Amniotic epithelial cell (primary cell): Measurements from ENCODE around the gene RAPGEF5.
"Not testable (repeated sequence)": the region's sequence is repeated elsewhere in the genome, so short reads cannot be mapped to it uniquely, and the experiment has no call there.

Experiments
- DNase-seq: peaks from one replicate; pipeline ENCODE4 v3.0.0-alpha.2; 2010; ENCODE audit warnings: low read depth

The RAPGEF5 gene

GRCh38 chr7:22116451-22117030 is 240.4 kb downstream of the RAPGEF5 start:
- DNase-seq, result no peak

GRCh38 chr7:22115689-22116088 is 241.3 kb downstream of the RAPGEF5 start:
- no peak for DNase-seq

DNA sequence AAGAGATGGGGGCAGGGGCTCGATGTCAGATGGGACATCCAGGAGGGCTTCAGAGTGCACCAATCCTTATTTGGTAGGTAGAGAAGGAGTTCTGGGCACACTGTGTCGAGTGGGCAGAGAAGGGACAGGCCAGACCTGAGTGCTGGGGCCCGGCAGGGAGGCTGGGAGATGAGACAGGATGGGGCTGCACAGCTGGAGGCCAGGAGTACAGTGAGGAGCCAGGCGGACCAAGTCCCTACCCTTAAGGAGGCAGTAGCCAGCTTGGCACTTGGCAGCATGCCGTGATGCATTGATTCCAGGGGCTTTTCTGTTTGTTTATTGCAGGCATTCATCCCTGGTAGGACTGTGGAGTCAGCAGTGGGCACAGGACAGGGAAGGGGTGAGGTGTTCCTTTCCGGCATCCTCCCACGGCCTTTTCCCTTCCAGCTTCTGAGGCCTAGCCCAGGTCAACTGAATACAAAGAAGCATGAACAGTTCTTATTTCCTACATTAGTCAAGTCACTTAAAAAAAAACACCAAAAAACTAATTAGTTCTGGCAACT is 242.4 kb downstream of the RAPGEF5 start:
- DNase-seq, result no peak

GRCh38 chr7:22113041-22113440 is 243.9 kb downstream of the RAPGEF5 start:
- DNase-seq, result no peak

GRCh38 chr7:22111661-22112060 is 245.3 kb downstream of the RAPGEF5 start:
- DNase-seq, result no peak

DNA sequence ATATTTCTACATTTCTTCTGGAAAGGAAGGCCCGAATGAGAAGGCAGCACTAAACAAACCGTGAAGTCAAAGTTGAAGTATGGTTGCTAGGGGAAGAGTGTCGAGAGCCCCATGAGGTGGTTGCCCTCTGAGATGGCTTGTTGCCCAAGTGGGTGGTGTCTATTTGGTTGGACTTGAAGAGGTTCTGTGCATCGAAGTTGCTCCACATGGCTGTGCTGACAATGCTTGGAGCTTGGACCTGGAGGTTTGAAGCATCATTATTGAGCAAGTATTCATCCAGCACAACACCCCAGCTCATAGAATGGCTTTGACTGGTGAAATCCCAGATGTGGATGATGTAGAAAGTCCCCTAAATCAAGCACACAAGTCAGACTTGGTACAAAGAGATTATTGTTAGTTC is 246.1 kb downstream of the RAPGEF5 start:
- no peak for DNase-seq

GRCh38 chr7:22110227-22110839 is 246.6 kb downstream of the RAPGEF5 start:
- DNase-seq, result peak; percentile 75

- peak; percentile 30 for DNase-seq
These were observed 247.2 kb downstream of the RAPGEF5 start for GRCh38 chr7:22109761-22110160.

GRCh38 chr7:22108151-22108845 is 248.7 kb downstream of the RAPGEF5 start:
- DNase-seq, result no peak

- no peak for DNase-seq
These were observed 251.4 kb downstream of the RAPGEF5 start for GRCh38 chr7:22105550-22105949.

GRCh38 chr7:22094413-22095342 is 262.3 kb downstream of the RAPGEF5 start:
- DNase-seq, result no peak

DNA sequence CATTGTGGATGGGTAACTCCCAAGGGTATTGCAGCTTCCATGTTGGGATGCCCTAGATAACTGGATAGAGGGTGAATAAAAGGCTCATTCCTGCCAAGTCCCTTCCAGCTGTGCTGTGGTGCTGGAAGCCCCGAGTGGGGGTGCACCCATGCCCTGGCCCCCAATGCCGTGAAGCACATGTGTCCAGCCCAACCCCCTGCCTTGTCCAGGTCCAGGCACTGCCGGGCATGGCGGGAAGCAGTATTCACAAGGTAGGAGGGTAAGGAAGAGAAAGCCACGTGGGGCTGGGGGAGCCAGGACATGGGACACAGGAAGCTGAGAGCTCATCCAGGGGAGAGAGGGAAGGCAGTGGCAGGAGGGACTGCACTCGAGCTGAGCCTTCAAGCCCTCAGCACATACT is 263.0 kb downstream of the RAPGEF5 start:
- no peak for DNase-seq

DNA sequence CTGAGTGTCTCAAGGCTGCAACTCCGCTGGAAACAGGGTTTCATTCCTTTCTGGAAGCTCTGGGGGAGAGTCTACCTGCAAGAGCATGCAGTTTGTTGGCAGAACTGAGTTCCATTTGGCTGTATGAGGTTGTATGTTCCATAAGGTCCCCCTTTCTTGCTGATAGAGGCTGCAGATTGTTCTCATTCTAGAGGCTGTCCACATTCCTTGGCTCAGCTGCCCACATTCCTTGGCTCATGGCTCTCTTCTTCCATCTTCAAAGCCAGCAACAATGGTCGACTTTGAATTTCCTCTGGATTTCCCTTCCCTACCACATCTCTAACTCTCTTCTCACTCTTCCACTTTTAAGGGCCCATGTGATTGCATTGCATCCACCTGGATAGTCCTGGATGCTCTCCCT is 264.0 kb downstream of the RAPGEF5 start:
- no peak for DNase-seq

GRCh38 chr7:22090958-22091525 is 265.9 kb downstream of the RAPGEF5 start:
- DNase-seq, result not testable (repeated sequence)

- no peak for DNase-seq
These were observed 266.4 kb downstream of the RAPGEF5 start for GRCh38 chr7:22090512-22090911.

- DNase-seq, result no peak
These were observed 266.8 kb downstream of the RAPGEF5 start for GRCh38 chr7:22090107-22090506.

- no peak for DNase-seq
These were observed 268.1 kb downstream of the RAPGEF5 start for GRCh38 chr7:22088827-22089226.

DNA sequence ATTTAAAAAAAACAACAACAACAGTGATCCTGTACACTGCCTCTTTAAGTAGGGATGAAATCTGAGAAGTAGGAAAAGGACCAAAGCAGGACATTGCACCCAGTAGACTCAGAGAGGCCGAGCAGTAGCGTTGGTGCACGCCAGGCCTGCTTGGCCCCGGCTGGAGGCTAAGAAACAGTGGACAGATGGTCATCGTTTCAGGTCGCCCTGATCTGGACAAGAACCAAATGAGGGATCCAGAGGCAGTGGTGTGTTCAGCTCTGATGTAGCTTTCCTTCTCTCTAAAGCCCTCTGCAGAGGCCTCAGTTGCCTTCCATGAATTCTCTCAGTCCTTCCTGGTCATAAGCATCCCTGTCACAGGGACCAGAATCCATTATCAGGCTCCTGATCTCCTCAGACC is 269.1 kb downstream of the RAPGEF5 start:
- DNase-seq, result no peak

- peak; percentile 2 for DNase-seq
These were observed 273.2 kb downstream of the RAPGEF5 start for GRCh38 chr7:22083704-22084240.

- peak; percentile 53 for DNase-seq
These were observed 273.9 kb downstream of the RAPGEF5 start for GRCh38 chr7:22082886-22083703.

DNA sequence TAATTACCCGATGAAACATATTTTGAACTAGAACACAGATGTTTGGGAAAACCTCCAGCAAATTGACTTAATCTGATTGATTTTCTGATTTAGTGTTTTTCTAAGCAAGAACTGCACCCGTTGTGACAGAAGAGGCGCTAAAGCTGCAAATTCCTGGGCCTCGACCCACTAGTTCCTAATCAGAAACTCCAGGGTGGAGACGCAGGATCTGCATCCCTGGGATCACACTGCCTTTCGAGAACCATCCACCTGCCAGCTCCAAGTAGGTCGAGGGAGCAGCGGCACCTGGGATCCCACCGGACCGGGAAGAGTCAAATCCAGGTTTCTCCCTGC is 274.4 kb downstream of the RAPGEF5 start:
- DNase-seq, result no peak
